C4-2B (cell line): ENCODE measurements around the gene NPAS3.

Source experiments
- ZFX ChIP-seq: fragments of 450-650 bp; IDR thresholded peaks from 2 replicates; pipeline ENCODE4 v1.6.1; 2017
- TF ChIP-seq, protein P1 (sequence below): fragments of 450-650 bp; conservative IDR thresholded peaks from 2 replicates; pipeline ENCODE4 v1.5.1; 2017; ENCODE audit warnings: mild to moderate bottlenecking

DNA sequence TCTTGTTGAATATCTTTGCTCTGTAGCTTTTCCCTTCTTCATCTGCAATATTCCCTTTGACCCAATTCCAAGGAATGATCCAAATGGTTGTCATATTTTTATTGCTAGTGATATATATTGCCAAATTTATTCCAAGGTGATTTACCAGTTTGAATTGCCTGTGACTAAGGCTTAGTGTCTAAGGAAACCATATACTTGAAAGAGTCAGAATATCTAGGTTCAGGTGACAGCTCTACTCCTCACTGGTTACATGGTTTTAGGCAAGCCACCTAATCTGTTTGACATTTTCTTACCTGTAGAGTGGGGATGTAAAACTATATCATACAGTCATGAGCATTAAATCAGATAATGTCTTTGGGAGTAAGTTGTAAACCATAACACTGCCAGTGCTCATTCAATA, 473.8 kb downstream of the NPAS3 start:
- TF ChIP-seq, protein P1, sequence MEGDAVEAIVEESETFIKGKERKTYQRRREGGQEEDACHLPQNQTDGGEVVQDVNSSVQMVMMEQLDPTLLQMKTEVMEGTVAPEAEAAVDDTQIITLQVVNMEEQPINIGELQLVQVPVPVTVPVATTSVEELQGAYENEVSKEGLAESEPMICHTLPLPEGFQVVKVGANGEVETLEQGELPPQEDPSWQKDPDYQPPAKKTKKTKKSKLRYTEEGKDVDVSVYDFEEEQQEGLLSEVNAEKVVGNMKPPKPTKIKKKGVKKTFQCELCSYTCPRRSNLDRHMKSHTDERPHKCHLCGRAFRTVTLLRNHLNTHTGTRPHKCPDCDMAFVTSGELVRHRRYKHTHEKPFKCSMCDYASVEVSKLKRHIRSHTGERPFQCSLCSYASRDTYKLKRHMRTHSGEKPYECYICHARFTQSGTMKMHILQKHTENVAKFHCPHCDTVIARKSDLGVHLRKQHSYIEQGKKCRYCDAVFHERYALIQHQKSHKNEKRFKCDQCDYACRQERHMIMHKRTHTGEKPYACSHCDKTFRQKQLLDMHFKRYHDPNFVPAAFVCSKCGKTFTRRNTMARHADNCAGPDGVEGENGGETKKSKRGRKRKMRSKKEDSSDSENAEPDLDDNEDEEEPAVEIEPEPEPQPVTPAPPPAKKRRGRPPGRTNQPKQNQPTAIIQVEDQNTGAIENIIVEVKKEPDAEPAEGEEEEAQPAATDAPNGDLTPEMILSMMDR: no peak
- no peak for TF ChIP-seq ZFX
